Measurements from ENCODE around the gene TNFAIP8L3.
"Not testable (repeated sequence)": the region's sequence is repeated elsewhere in the genome, so short reads cannot be mapped to it uniquely, and the experiment has no call there.

Gene TNFAIP8L3

DNA sequence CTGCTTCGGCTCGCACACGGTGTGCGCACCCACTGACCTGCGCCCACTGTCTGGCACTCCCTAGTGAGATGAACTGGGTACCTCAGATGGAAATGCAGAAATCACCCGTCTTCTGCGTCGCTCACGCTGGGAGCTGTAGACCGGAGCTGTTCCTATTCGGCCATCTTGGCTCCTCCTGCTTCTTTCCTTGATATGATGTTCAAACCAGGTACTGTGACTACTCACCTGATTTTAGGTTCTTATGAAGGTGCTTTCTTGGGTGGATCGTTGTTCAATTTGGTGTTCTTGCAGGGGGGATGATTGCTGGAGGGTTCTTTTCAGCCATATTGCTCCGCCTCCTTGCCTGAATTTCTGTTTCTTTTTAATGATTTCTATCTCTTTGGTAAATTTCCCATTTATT, 57.2 kb downstream of the TNFAIP8L3 start:
- H2BK15ac ChIP-seq (replicated peaks; ENCODE audit: low read depth); H4K8ac ChIP-seq (ENCODE audit: low read depth, low read length); H2BK120ac ChIP-seq (ENCODE audit: low read depth, low read length); H2BK5ac ChIP-seq (ENCODE audit: low read length); H3K27ac ChIP-seq (ENCODE audit: low read depth, low read length); H3K4ac ChIP-seq (ENCODE audit: low read depth, low read length); H3K4me3 ChIP-seq (ENCODE audit: low read length); H2AK5ac ChIP-seq (ENCODE audit: low read length); H3K27me3 ChIP-seq (ENCODE audit: insufficient read depth, low read length, poor library complexity); H3K79me2 ChIP-seq (ENCODE audit: control insufficient read depth, insufficient read depth, low read length); DNase-seq; H3K9ac ChIP-seq (ENCODE audit: low read length); H3K4me2 ChIP-seq (ENCODE audit: low read length); H3K23ac ChIP-seq (ENCODE audit: low read length); H3K18ac ChIP-seq (ENCODE audit: low read length); H3K79me1 ChIP-seq (ENCODE audit: low read length); H3K4me1 ChIP-seq (ENCODE audit: control insufficient read depth, low read depth, low read length); H3K36me3 ChIP-seq (ENCODE audit: control insufficient read depth, insufficient read depth, low read length): not testable (repeated sequence)
- peak overlapping the region; percentile 94 for H4K5ac ChIP-seq (ENCODE audit: low read length)
- WGBS (ENCODE audit: extremely low coverage, insufficient coverage, low lambda C conversion rate): no CpG with 5 or more reads among the region's 13 CpGs
- H3K56ac ChIP-seq (ENCODE audit: low read length): peak overlapping the region; percentile 54

DNA sequence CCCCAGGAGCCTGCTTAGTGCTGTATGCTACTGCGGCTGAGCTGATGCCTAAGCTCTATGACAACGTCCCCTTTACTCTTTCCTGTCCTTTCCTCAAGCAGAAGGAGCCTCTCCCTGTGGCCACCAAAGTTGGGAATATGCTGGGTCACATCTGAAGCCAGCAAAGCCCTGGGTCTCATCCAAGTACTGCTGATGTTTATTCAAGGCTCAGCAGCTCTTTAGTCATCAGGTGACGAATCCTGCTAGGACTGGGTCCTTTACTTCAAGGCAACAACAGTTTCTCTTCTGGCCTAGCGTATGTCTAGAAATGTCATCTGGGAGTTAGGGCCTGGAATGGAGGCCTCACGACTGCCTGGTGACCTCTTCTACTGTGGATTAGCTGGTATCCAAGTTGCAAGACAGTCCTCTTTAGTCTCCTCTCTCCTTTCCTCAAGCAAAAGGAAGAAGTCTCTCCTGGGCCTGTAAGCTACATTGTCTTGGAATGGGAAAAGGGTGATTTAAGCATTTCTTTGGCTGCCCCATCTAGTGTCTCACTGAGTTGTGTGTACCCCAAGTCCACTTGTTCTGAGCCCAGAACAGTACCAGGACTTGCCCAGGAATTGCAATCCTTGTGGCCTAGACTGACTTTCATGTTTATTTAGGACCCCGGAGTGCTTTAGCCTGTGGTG, 63.9 kb downstream of the TNFAIP8L3 start:
- Histone ChIP-seq H3K36me3 (ENCODE audit: control insufficient read depth, insufficient read depth, low read length) (no peaks in the 10 kb centered on the region), H3K56ac (ENCODE audit: low read length) (no peak overlapping the region), H3K4ac (ENCODE audit: low read depth, low read length) (no peak overlapping the region), H3K9ac (ENCODE audit: low read length) (no peak overlapping the region), H3K4me1 (ENCODE audit: control insufficient read depth, low read depth, low read length) (no peaks in the 10 kb centered on the region), H3K4me3 (ENCODE audit: low read length) (no peak overlapping the region), H3K23ac (ENCODE audit: low read length) (no peak overlapping the region), H3K79me1 (ENCODE audit: low read length) (no peaks in the 10 kb centered on the region), H2BK5ac (ENCODE audit: low read length) (no peak overlapping the region), H2BK15ac (replicated peaks; ENCODE audit: low read depth) (no peak overlapping the region), H4K5ac (ENCODE audit: low read length) (no peak overlapping the region), H3K79me2 (ENCODE audit: control insufficient read depth, insufficient read depth, low read length) (no peaks in the 10 kb centered on the region), H3K27ac (ENCODE audit: low read depth, low read length) (no peak overlapping the region), H2BK120ac (ENCODE audit: low read depth, low read length) (no peak overlapping the region), H3K4me2 (ENCODE audit: low read length) (no peak overlapping the region), H2AK5ac (ENCODE audit: low read length) (no peak overlapping the region), H3K27me3 (ENCODE audit: insufficient read depth, low read length, poor library complexity) (no peaks in the 10 kb centered on the region), H3K18ac (ENCODE audit: low read length) (no peak overlapping the region), H4K8ac (ENCODE audit: low read depth, low read length) (no peak overlapping the region)
- WGBS (ENCODE audit: extremely low coverage, insufficient coverage, low lambda C conversion rate): no CpG with 5 or more reads among the region's 6 CpGs
- DNase-seq: no peak

DNA sequence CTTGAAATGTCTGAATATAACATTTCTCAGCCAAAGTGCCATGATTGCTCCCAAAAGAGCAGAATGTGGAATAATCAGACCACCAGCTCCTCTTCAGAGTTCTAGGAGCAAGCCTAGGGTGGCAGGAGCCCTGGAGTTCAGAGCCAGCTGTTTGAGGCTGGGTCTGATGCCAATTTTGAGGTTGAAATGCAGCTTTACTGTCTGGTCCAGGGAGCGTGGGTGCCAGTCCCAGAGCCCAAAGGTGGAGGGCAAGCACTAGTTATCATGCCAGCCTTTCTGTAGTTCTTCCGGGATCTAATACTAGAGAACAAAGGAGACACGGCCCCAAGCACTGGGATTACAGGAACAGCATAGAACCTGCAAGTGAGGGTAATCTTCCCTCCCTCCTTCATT, 69.3 kb downstream of the TNFAIP8L3 start:
- Histone ChIP-seq H3K4me2 (ENCODE audit: low read length) (no peak overlapping the region), H2BK5ac (ENCODE audit: low read length) (no peak overlapping the region), H3K79me2 (ENCODE audit: control insufficient read depth, insufficient read depth, low read length) (no peaks in the 10 kb centered on the region), H3K27me3 (ENCODE audit: insufficient read depth, low read length, poor library complexity) (no peaks in the 10 kb centered on the region), H3K27ac (ENCODE audit: low read depth, low read length) (no peak overlapping the region), H2BK15ac (replicated peaks; ENCODE audit: low read depth) (no peak overlapping the region), H3K4ac (ENCODE audit: low read depth, low read length) (no peak overlapping the region), H3K36me3 (ENCODE audit: control insufficient read depth, insufficient read depth, low read length) (no peaks in the 10 kb centered on the region), H4K5ac (ENCODE audit: low read length) (no peak overlapping the region), H3K56ac (ENCODE audit: low read length) (no peak overlapping the region), H3K4me1 (ENCODE audit: control insufficient read depth, low read depth, low read length) (no peaks in the 10 kb centered on the region), H4K8ac (ENCODE audit: low read depth, low read length) (no peak overlapping the region), H2BK120ac (ENCODE audit: low read depth, low read length) (no peak overlapping the region), H3K9ac (ENCODE audit: low read length) (no peak overlapping the region), H3K4me3 (ENCODE audit: low read length) (no peak overlapping the region), H3K18ac (ENCODE audit: low read length) (no peak overlapping the region), H3K79me1 (ENCODE audit: low read length) (no peaks in the 10 kb centered on the region), H2AK5ac (ENCODE audit: low read length) (no peak overlapping the region), H3K23ac (ENCODE audit: low read length) (no peak overlapping the region)
- WGBS (ENCODE audit: extremely low coverage, insufficient coverage, low lambda C conversion rate): no CpG with 5 or more reads among the region's 3 CpGs
- no peak for DNase-seq

DNA sequence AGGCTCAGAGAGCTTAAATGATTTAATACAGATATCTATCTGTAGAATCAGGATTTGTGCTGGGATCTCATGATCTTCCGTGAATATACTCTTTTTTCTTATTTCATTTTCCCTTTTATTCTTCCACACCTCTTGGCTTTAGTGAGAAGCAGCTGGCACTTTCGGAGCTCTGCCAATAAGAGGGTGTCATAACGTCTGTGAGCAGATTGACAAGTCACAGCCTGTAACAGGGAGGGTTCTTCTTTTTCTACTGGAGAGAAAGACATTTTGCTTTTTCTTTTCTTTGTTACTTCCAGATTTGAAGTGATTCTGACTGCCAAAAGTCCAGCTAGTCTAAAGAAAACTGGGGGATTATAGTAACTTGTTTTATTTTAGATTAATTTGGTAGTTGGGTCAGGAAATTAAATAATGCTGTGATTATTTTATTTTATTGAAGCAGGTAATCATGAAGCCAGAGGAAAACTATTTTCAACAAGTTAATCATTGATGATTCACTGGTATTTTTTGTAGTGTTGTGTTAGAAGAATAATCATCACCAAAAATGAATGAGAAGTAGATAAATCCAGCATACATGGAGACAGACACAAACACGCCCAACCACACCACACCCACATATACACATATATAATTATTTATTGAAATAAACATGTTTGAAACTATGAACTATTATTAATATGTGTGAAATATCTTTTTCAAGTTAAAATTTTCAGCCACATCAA, 69.8 kb downstream of the TNFAIP8L3 start:
- DNase-seq: no peak
- Histone ChIP-seq H2BK15ac (replicated peaks; ENCODE audit: low read depth) (no peak overlapping the region), H3K18ac (ENCODE audit: low read length) (no peak overlapping the region), H2AK5ac (ENCODE audit: low read length) (no peak overlapping the region), H3K4me1 (ENCODE audit: control insufficient read depth, low read depth, low read length) (no peaks in the 10 kb centered on the region), H4K8ac (ENCODE audit: low read depth, low read length) (no peak overlapping the region), H3K79me2 (ENCODE audit: control insufficient read depth, insufficient read depth, low read length) (no peaks in the 10 kb centered on the region), H3K36me3 (ENCODE audit: control insufficient read depth, insufficient read depth, low read length) (no peaks in the 10 kb centered on the region), H3K4me2 (ENCODE audit: low read length) (no peak overlapping the region), H3K27me3 (ENCODE audit: insufficient read depth, low read length, poor library complexity) (no peaks in the 10 kb centered on the region), H4K5ac (ENCODE audit: low read length) (no peak overlapping the region), H3K27ac (ENCODE audit: low read depth, low read length) (no peak overlapping the region), H3K4me3 (ENCODE audit: low read length) (no peak overlapping the region), H3K79me1 (ENCODE audit: low read length) (no peaks in the 10 kb centered on the region), H2BK120ac (ENCODE audit: low read depth, low read length) (no peak overlapping the region), H2BK5ac (ENCODE audit: low read length) (no peak overlapping the region), H3K56ac (ENCODE audit: low read length) (no peak overlapping the region), H3K9ac (ENCODE audit: low read length) (no peak overlapping the region), H3K23ac (ENCODE audit: low read length) (no peak overlapping the region), H3K4ac (ENCODE audit: low read depth, low read length) (no peak overlapping the region)
- WGBS (ENCODE audit: extremely low coverage, insufficient coverage, low lambda C conversion rate): no CpG with 5 or more reads among the region's 4 CpGs

DNA sequence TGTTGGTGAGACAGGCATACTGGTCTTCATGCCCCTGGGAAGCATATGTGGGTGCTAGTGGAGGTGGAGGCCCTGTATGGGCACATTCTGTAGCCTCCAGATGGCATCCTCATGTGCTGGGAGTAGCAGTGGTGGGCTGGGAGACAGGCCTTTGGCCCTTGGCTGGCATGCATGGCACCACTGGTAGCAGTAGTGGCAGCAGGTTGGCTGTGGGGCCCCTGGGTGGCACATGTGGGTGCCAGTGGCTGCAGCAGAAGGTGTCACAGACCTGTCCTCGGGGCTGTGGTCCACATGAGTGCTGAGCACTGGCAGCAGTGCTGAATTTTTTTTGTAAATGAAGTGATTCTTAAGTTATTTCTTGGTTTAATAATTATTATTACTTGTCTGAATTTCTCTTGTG, 71.2 kb downstream of the TNFAIP8L3 start:
- Histone ChIP-seq H2BK5ac (ENCODE audit: low read length) (no peak overlapping the region), H3K4me3 (ENCODE audit: low read length) (no peak overlapping the region), H3K23ac (ENCODE audit: low read length) (no peak overlapping the region), H3K36me3 (ENCODE audit: control insufficient read depth, insufficient read depth, low read length) (no peaks in the 10 kb centered on the region), H4K5ac (ENCODE audit: low read length) (no peak overlapping the region), H3K79me2 (ENCODE audit: control insufficient read depth, insufficient read depth, low read length) (no peaks in the 10 kb centered on the region), H3K79me1 (ENCODE audit: low read length) (no peaks in the 10 kb centered on the region), H2AK5ac (ENCODE audit: low read length) (no peak overlapping the region), H3K27me3 (ENCODE audit: insufficient read depth, low read length, poor library complexity) (no peaks in the 10 kb centered on the region), H3K9ac (ENCODE audit: low read length) (no peak overlapping the region), H3K4me2 (ENCODE audit: low read length) (no peak overlapping the region), H3K18ac (ENCODE audit: low read length) (no peak overlapping the region), H2BK15ac (replicated peaks; ENCODE audit: low read depth) (no peak overlapping the region), H4K8ac (ENCODE audit: low read depth, low read length) (no peak overlapping the region), H3K27ac (ENCODE audit: low read depth, low read length) (no peak overlapping the region), H3K4ac (ENCODE audit: low read depth, low read length) (no peak overlapping the region), H2BK120ac (ENCODE audit: low read depth, low read length) (no peak overlapping the region), H3K4me1 (ENCODE audit: control insufficient read depth, low read depth, low read length) (no peaks in the 10 kb centered on the region), H3K56ac (ENCODE audit: low read length) (no peak overlapping the region)
- no CpG with 5 or more reads among the region's 1 CpG for WGBS (ENCODE audit: extremely low coverage, insufficient coverage, low lambda C conversion rate)
- DNase-seq: no peak

DNA sequence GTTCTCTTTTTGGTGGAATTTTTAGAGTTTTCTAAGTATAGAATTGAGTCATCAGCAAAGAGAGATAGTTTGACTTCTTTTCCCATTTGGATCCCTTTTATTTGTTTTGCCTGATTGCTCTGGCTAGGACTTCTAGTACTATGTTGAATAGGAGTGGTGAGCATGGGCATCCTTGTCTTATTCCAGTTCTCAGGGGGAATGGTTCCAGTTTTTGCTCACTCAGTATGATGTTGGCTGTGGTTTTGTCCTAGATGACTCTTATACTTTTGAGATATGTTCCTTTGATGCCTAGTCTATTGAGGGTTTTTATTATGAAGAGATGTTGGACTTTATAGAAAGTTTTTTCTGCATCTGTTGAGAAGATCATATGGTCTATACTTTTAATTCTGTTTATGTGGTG, 72.5 kb downstream of the TNFAIP8L3 start:
- no peak overlapping the region for H3K23ac ChIP-seq (ENCODE audit: low read length)
- no peaks in the 10 kb centered on the region for H3K4me1 ChIP-seq (ENCODE audit: control insufficient read depth, low read depth, low read length)
- no peaks in the 10 kb centered on the region for H3K36me3 ChIP-seq (ENCODE audit: control insufficient read depth, insufficient read depth, low read length)
- no peak overlapping the region for H3K56ac ChIP-seq (ENCODE audit: low read length)
- no peak overlapping the region for H2BK120ac ChIP-seq (ENCODE audit: low read depth, low read length)
- no peaks in the 10 kb centered on the region for H3K79me2 ChIP-seq (ENCODE audit: control insufficient read depth, insufficient read depth, low read length)
- no peak overlapping the region for H3K4ac ChIP-seq (ENCODE audit: low read depth, low read length)
- no peak overlapping the region for H3K4me3 ChIP-seq (ENCODE audit: low read length)
- no peak overlapping the region for H2AK5ac ChIP-seq (ENCODE audit: low read length)
- no peak overlapping the region for H3K4me2 ChIP-seq (ENCODE audit: low read length)
- no peak overlapping the region for H3K18ac ChIP-seq (ENCODE audit: low read length)
- H3K9ac ChIP-seq (ENCODE audit: low read length): no peak overlapping the region
- H3K27ac ChIP-seq (ENCODE audit: low read depth, low read length): no peak overlapping the region
- no peaks in the 10 kb centered on the region for H3K79me1 ChIP-seq (ENCODE audit: low read length)
- no peak overlapping the region for H4K5ac ChIP-seq (ENCODE audit: low read length)
- H3K27me3 ChIP-seq (ENCODE audit: insufficient read depth, low read length, poor library complexity): no peaks in the 10 kb centered on the region
- no peak overlapping the region for H4K8ac ChIP-seq (ENCODE audit: low read depth, low read length)
- H2BK15ac ChIP-seq (replicated peaks; ENCODE audit: low read depth): no peak overlapping the region
- DNase-seq: no peak
- no peak overlapping the region for H2BK5ac ChIP-seq (ENCODE audit: low read length)

All from mesendoderm (in vitro differentiated cells).